ENCODE results near the gene PPP2R2D.
A peak's percentile ranks its signal among the peaks of the same experiment; 100 is the strongest.
"Not testable (repeated sequence)": the region's sequence is repeated elsewhere in the genome, so short reads cannot be mapped to it uniquely, and the experiment has no call there.

The PPP2R2D gene

DNA sequence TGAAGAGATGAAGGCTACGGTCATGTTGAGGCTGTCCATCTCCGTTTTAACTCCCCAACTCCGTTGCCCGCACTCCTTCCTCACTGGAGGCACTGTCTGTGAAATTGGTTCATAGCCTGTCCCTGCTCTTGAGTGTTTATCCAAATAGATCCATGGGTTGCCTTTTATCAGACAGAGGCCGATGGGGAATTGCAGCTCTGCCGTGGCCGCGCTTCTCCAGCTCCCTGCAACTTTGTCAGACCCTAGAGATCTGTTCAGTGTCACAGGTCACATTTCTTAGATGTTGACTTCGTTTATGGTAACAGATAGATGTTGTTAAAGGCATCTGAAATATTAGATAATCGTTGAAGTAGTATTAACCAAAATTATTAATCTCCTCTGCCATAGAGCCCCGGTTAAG, 14.7 kb downstream of the PPP2R2D start:
- TF ChIP-seq Cebpa-rat (IDR thresholded peaks at IDR 0.05) = no peak
- Histone ChIP-seq H3K36me3 (peaks cover 70% of the 10 kb centered on the region), H3K9ac (no peak overlapping the region), H3K4me1 (peaks cover 51% of the 10 kb centered on the region), H3K27me3 (no peaks in the 10 kb centered on the region), H3K9me3 (0 out of 2 replicates have a peak, but pooled peaks cover 6% of the 10 kb centered on the region), H3K4me2 (no peak overlapping the region), H3K4me3 (no peak overlapping the region), H4K20me1 (peaks cover 100% of the 10 kb centered on the region), H3K27ac (no peak overlapping the region)

- H3K27ac ChIP-seq = no peak overlapping the region
- no peak overlapping the region for H3K9ac ChIP-seq
- H3K27me3 ChIP-seq = no peaks in the 10 kb centered on the region
- H3K4me2 ChIP-seq = no peak overlapping the region
- H3K4me1 ChIP-seq = peaks cover 50% of the 10 kb centered on the region
- H3K9me3 ChIP-seq = 0 out of 2 replicates have a peak, but pooled peaks cover 6% of the 10 kb centered on the region
- peaks cover 100% of the 10 kb centered on the region for H4K20me1 ChIP-seq
- peaks cover 63% of the 10 kb centered on the region for H3K36me3 ChIP-seq
- H3K4me3 ChIP-seq = no peak overlapping the region
- TF ChIP-seq Cebpa-rat (IDR thresholded peaks at IDR 0.05) = no peak
Observed at GRCh38 chr10:131915990-131916766, 15.4 kb downstream of the PPP2R2D start.

DNA sequence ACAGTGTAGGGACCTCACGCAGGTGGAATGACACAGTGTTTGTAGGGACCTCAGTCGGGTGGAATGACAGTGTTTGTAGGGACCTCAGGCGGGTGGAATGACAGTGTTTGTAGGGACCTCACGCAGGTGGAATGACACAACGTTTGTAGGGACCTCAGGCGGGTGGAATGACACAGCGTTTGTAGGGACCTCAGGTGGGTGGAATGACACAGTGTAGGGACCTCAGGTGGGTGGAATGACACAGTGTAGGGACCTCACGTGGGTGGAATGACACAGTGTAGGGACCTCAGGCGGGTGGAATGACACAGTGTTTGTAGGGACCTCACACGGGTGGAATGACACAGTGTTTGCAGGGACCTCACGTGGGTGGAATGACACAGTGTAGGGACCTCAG, 16.0 kb downstream of the PPP2R2D start:
- H3K27ac ChIP-seq, H3K4me2 ChIP-seq, H3K27me3 ChIP-seq, H3K4me3 ChIP-seq, H3K9me3 ChIP-seq, H3K9ac ChIP-seq: not testable (repeated sequence)
- peaks cover 100% of the 10 kb centered on the region for H4K20me1 ChIP-seq
- peaks cover 57% of the 10 kb centered on the region for H3K36me3 ChIP-seq
- peaks cover 50% of the 10 kb centered on the region for H3K4me1 ChIP-seq

DNA sequence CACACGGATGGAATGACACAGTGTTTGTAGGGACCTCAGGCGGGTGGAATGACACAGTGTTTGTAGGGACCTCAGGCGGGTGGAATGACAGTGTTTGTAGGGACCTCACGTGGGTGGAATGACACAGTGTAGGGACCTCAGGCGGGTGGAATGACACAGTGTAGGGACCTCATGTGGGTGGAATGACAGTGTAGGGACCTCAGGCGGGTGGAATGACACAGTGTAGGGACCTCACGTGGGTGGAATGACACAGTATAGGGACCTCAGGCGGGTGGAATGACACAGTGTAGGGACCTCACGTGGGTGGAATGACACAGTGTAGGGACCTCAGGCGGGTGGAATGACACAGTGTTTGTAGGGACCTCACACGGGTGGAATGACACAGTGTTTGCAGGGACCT, 16.7 kb downstream of the PPP2R2D start:
- not testable (repeated sequence) for H3K9me3 ChIP-seq, H3K4me3 ChIP-seq, H3K27me3 ChIP-seq, H3K4me2 ChIP-seq, H3K9ac ChIP-seq, H3K27ac ChIP-seq
- H4K20me1 ChIP-seq = peaks cover 100% of the 10 kb centered on the region
- H3K36me3 ChIP-seq = peaks cover 55% of the 10 kb centered on the region
- H3K4me1 ChIP-seq = peaks cover 50% of the 10 kb centered on the region

DNA sequence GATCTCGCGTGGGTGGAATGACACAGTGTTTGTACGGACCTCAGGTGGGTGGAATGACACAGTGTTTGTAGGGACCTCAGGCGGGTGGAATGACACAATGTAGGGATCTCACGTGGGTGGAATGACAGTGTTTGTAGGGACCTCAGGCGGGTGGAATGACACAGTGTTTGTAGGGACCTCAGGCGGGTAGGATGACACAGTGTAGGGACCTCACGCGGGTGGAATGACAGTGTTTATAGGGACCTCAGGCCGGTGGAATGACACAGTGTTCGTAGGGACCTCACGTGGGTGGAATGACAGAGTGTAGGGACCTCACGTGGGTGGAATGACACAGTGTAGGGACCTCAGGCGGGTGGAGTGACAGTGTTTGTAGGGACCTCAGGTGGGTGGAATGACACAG, 18.7 kb downstream of the PPP2R2D start:
- H4K20me1 ChIP-seq = peaks cover 95% of the 10 kb centered on the region
- H3K27ac ChIP-seq = not testable (repeated sequence)

GRCh38 chr10:131920151-131920550, 19.3 kb downstream of the PPP2R2D start:
- TF ChIP-seq Cebpa-rat (IDR thresholded peaks at IDR 0.05) = no peak
- no peak overlapping the region for H3K27ac ChIP-seq
- peaks cover 88% of the 10 kb centered on the region for H4K20me1 ChIP-seq

More for the DNA sequence above, 18.7 kb downstream of the PPP2R2D start:
- H3K4me3 ChIP-seq, H3K9ac ChIP-seq, H3K4me2 ChIP-seq, H3K27me3 ChIP-seq: not testable (repeated sequence)
- Histone ChIP-seq H3K36me3 (peaks cover 62% of the 10 kb centered on the region), H3K9me3 (peaks cover 19% of the 10 kb centered on the region), H3K4me1 (peaks cover 41% of the 10 kb centered on the region)

DNA sequence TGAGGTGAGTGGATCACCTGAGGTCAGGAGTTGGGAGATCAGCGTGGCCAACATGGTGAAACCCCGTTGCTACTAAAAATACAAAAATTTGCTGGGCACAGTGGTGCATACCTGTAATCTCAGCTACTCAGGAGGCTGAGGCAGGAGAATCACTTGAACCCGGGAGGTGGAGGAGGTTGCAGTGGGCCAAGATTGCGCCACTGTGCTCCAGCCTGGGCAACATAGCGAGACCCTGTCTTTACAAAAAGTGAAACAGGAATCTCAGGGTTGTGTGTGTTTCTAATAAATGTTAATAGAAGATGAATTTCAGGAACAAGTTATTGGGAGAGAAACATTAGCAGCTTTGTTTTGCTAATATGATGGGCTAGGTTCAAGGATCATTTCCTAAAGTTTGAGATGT, 19.9 kb downstream of the PPP2R2D start:
- peaks cover 31% of the 10 kb centered on the region for H3K9me3 ChIP-seq
- no peak overlapping the region for H3K4me3 ChIP-seq
- TF ChIP-seq Cebpa-rat (IDR thresholded peaks at IDR 0.05) = no peak
- no peak overlapping the region for H3K9ac ChIP-seq
- H3K36me3 ChIP-seq = peaks cover 52% of the 10 kb centered on the region
- H3K27me3 ChIP-seq = no peaks in the 10 kb centered on the region
- H3K4me2 ChIP-seq = peak overlapping the region; percentile 46; the same call in 1 of the 2 replicates
- peaks cover 29% of the 10 kb centered on the region for H3K4me1 ChIP-seq
- peaks cover 85% of the 10 kb centered on the region for H4K20me1 ChIP-seq
- H3K27ac ChIP-seq = no peak overlapping the region

More at GRCh38 chr10:131920151-131920550, 19.3 kb downstream of the PPP2R2D start:
- Histone ChIP-seq H3K9me3 (peaks cover 26% of the 10 kb centered on the region), H3K4me1 (peaks cover 34% of the 10 kb centered on the region), H3K27me3 (no peaks in the 10 kb centered on the region), H3K4me2 (no peak overlapping the region), H3K36me3 (peaks cover 55% of the 10 kb centered on the region), H3K4me3 (no peak overlapping the region), H3K9ac (no peak overlapping the region)

- TF ChIP-seq Cebpa-rat (IDR thresholded peaks at IDR 0.05) = no peak
- H3K4me3 ChIP-seq = no peak overlapping the region
- no peaks in the 10 kb centered on the region for H3K27me3 ChIP-seq
- H3K36me3 ChIP-seq = peaks cover 57% of the 10 kb centered on the region
- H3K4me2 ChIP-seq = peak overlapping the region; percentile 46
- no peak overlapping the region for H3K9ac ChIP-seq
- no peak overlapping the region for H3K27ac ChIP-seq
- H4K20me1 ChIP-seq = peaks cover 85% of the 10 kb centered on the region
- peaks cover 31% of the 10 kb centered on the region for H3K4me1 ChIP-seq
- H3K9me3 ChIP-seq = peaks cover 36% of the 10 kb centered on the region
Observed at GRCh38 chr10:131921184-131921583, 20.4 kb downstream of the PPP2R2D start.

- H4K20me1 ChIP-seq = peaks cover 85% of the 10 kb centered on the region
- H3K4me3 ChIP-seq = no peak overlapping the region
- TF ChIP-seq Cebpa-rat (IDR thresholded peaks at IDR 0.05) = no peak
- no peak overlapping the region for H3K9ac ChIP-seq
- H3K9me3 ChIP-seq = peaks cover 41% of the 10 kb centered on the region
- peaks cover 56% of the 10 kb centered on the region for H3K36me3 ChIP-seq
- peaks cover 51% of the 10 kb centered on the region for H3K4me1 ChIP-seq
- no peak overlapping the region for H3K27ac ChIP-seq
- H3K27me3 ChIP-seq = no peaks in the 10 kb centered on the region
- peak overlapping the region; percentile 24 for H3K4me2 ChIP-seq
Observed at GRCh38 chr10:131923038-131923756, 22.4 kb downstream of the PPP2R2D start.

GRCh38 chr10:131925011-131925649, 24.3 kb downstream of the PPP2R2D start:
- peaks cover 85% of the 10 kb centered on the region for H4K20me1 ChIP-seq
- no peak overlapping the region for H3K4me3 ChIP-seq
- TF ChIP-seq Cebpa-rat (IDR thresholded peaks at IDR 0.05) = no peak
- peaks cover 51% of the 10 kb centered on the region for H3K36me3 ChIP-seq
- H3K27ac ChIP-seq = no peak overlapping the region
- no peaks in the 10 kb centered on the region for H3K27me3 ChIP-seq
- no peak overlapping the region for H3K9ac ChIP-seq
- H3K4me1 ChIP-seq = peaks cover 71% of the 10 kb centered on the region
- H3K4me2 ChIP-seq = no peak overlapping the region
- peaks cover 41% of the 10 kb centered on the region for H3K9me3 ChIP-seq

All from BLaER1 (cell line).